Stimulated activated CD8-positive, alpha-beta memory T cell treated with anti-CD3 and anti-CD28 coated beads, Interleukin-15, amount 100 ng/mL, for 48 hours (primary cell): Measurements from ENCODE around the gene TSPAN4.

Experiments
- DNase-seq, 2 donors: peaks; one replicate each; pipeline ENCODE4 v3.0.0-alpha.2; 2020; ENCODE audit warnings: low read depth in 2 of 2

The TSPAN4 gene

DNA sequence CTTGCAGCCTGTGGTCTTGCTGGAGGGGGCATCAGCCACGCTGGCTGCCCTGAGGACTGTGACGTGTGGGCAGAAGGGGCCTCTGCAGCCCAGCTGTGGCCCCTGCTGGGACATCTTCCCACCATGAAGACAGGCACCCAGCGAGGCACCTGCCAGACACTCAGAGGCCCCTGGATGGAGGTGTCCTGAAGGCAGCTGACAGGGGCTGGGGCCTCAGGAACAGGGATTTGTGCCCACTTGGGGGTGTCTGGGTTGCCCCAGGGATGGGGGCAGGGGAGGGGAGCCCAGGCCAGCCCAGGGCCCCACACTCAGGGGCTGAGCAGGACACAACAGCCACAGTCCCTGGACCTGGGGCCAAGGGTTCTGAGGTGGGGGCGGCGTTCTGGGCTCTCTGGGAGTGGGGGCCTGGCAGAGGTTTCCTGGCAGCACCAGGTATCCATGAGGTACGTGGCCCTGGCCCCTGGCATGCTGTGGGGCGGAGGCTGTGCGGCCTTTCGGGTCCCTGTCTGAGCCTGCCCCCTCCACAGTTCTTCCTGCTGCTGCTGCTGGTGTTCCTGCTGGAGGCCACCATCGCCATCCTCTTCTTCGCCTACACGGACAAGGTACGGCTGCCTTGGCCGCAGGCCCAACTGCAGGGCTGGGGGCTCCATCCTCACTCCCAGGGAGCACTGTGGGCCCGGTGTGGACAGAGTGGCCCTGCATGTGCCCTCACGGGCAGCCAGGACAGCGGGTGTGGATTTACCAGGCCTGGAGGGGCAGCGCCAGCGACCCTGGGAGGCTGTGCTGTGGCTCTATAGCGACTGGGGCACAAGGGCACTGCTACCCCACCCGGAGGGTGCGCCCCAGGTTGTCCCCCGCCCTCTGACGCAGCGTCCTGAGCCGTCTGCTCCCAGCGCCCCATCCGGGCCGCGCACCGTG, 21.5 kb downstream of the TSPAN4 start:
- no peak for DNase-seq

- no peak for DNase-seq
These were observed 22.2 kb downstream of the TSPAN4 start for GRCh38 chr11:864898-865297.

GRCh38 chr11:865462-866430, 23.1 kb downstream of the TSPAN4 start:
- DNase-seq, result no peak

- DNase-seq, result no peak
These were observed 23.8 kb downstream of the TSPAN4 start for GRCh38 chr11:866481-866880.

DNA sequence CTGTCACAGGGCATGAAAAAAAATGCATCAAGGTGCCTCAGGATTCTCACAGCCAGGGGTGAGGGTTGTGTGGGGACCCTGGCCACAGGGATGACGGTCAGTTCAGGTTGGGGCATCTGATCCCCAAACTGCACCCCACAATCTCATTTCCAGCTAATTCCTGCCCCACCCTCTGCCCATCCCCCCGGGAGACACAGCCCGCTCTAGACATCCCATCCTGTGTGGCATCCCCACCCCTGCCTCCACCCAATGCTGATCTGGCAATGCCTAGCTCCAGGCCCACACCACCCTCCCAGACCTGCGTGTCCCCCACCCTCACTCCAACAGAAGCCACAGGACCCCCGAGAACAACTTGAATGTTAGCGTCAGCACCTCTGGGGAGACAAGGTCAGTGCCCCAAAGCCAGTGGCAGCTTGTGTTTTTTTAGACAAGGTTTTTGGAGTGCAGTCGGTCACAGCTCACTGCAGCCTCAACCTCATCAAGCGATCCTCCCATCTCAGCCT, 25.3 kb downstream of the TSPAN4 start:
- no peak for DNase-seq

DNA sequence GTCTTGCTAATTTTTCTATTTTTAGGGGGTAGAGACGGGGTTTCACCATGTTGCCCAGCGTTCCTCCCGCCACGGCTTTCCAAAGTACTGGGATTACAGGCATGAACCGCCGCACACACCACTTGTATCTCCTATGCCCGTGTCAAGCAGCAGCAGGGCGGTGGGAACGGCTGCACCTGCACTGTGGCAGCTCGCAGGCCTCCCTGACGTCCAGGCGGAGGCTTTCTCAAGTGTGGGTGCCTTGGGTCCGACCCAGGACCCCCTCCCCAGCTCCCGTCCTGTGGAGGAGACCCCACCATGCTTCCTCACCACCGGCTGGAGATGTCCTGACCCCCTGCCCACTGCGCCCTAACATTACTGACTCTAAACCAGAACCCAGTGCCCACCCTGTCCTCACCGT, 25.7 kb downstream of the TSPAN4 start:
- no peak for DNase-seq

- DNase-seq, result no peak
These were observed 26.1 kb downstream of the TSPAN4 start for GRCh38 chr11:868802-869201.

GRCh38 chr11:869399-870126, 26.9 kb downstream of the TSPAN4 start:
- DNase-seq, result no peak

GRCh38 chr11:870127-870413, 27.4 kb downstream of the TSPAN4 start:
- DNase-seq, result no peak

DNA sequence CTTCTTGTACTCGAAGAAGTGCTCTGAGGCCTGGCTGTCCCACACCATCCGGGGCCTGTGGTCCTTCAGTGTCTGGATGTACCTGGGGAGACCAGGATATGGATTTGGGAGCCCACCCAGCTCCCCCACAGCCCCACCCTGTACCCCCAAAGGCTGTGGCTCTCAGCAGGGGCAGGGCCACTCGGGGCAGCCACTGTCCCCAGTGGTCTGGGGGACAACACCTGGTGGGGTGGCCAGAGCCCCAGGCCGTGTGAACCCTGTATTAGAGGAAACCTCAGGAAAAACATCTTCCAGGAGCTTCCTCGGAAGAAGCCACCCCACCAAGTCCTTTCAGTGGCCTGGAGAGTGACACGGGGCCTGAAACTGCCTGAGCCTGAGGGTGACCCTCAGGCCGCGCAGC, 27.8 kb downstream of the TSPAN4 start:
- no peak for DNase-seq

GRCh38 chr11:871472-871871, 28.8 kb downstream of the TSPAN4 start:
- no peak for DNase-seq

GRCh38 chr11:872799-873198, 30.1 kb downstream of the TSPAN4 start:
- no peak for DNase-seq

DNA sequence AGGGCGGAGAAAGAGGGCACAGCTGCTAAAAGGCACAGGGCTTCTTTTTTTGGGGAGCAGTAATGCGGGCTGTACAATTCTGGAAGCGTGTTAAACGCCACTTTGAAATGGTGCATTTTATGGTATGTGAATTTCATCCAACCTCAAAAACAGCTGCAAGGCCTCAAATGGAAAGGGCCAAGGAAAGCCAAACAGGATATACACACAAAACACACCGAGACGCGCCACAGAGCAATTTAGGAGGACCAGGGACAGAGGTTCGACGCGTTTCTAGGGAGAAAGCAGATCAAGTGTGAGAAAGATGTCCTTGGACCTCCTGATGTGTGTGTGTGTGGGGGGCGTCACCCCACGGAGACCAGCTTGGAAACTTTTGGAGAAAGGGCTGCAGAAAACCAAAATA, 31.1 kb downstream of the TSPAN4 start:
- DNase-seq, result no peak

DNA sequence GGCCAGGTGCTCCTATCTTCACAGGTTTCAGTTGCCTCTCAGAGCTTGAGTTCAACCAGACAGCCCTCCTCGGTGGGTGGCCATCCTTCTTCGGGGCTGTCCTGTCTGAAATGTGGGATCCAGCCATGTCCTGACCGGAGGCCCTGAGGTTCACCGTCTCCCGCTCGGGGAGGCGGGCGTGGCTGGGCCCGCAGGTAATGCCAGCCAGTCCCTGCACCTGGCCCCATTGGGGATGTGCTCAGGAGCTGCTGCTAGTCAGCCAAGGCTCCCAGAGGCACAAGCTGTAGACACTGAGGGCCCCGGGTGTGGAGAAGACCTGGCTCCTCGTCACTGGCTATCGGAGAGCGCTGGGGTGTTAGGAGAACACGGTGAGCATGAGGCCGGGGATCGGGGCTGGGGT, 32.6 kb downstream of the TSPAN4 start:
- no peak for DNase-seq

DNA sequence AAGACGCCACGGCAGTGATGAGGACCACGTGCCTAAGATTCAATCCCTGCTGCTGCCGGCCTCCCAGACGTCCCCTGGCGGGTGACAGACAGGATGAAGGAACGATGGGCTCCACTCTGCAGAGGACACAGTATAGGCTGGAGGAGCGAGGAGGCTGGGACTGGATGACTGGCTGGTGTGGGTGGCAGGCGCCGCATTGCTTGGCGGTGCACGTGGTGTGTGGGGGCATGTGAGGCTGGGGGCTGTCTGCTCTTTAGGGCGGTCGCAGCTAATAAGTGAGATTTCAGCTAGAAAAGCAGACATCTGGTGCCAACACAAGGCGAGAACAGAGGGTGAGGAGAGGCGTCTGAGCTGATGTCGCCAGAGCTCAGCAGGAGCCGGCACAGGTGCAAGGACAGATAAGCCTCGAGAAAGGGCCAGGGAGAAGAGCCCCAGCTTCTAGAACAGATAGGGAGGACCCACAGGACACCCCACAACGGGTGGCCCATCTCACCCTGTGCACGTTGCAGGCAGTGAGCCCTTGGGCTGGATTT, 33.2 kb downstream of the TSPAN4 start:
- DNase-seq, result no peak

GRCh38 chr11:876545-876944, 33.9 kb downstream of the TSPAN4 start:
- DNase-seq, result no peak

DNA sequence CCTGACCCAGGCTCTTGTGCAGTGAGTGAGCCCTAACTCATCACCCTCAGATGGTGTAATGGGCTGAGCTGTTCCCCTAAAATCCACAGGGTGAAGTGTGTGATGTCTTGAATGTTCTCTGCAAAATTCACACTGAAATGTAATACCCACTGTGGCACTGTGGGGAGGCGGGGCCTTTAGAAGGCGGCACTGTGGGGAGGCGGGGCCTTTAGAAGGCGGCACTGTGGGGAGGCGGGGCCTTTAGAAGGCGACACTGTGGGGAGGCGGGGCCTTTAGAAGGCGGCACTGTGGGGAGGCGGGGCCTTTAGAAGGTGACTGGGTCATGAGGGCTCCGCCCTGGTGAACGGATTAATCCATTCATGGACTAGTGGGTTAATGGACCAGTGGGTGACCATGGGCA, 34.9 kb downstream of the TSPAN4 start:
- peak; percentile 9 to 15 for DNase-seq

DNA sequence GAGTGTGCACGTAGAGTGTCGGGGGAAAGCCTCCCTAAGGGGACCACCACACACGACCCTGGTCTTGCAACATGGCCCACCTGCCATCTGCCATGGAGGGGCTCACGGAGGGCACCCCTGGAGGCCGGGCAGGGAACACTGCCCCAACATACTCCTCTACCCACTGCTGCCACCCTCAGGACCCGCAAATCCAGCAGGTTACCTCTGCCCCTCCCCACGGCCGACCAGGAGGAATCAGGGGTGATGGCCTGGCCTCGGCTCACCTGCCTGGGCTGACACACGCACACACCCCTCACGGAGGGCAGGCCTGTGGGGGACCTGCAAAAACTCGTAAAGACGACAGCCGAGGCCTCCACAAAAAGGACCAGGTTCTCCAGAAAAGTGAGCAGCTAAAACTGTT, 37.8 kb downstream of the TSPAN4 start:
- no peak for DNase-seq

DNA sequence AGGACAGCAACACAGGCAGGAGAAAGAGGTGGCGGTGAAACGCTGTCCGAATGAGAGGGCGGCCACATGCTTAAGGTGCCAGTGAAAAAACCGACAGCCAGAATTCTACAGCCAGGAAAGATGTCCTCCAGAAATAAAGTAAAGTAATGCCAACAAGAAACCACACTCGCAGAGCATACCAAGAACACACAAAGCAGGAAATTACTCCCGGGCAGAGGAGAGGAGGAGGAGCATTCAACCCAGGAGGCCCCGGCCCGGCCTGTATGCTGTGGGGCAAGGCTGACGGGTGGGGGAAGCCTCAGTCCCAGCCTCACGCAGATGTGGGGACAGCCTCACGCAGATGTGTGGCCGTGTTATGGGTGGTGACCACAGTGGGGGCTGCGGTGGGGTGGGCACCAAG, 39.9 kb downstream of the TSPAN4 start:
- DNase-seq, result no peak

GRCh38 chr11:883527-883926, 40.9 kb downstream of the TSPAN4 start:
- DNase-seq, result no peak

- no peak for DNase-seq
These were observed 42.0 kb downstream of the TSPAN4 start for GRCh38 chr11:884578-885070.

- no peak for DNase-seq
These were observed 43.9 kb downstream of the TSPAN4 start for GRCh38 chr11:886568-886967.
